CD4-positive, alpha-beta T cell (primary cell): ENCODE data around the gene FMN1. TPM values are rescaled to one million over a fixed set of nuclear protein-coding genes. Genes with fewer than 3 reads are reported as not detected.

Experiments used
- ATAC-seq: fragments of 200-7000 bp; cut with Tn5 transposase; one replicate; pipeline ENCODE4 v1.10.0; 2022; ENCODE audit warnings: mild to moderate bottlenecking; ENCODE audit not compliant: poor library complexity
- CTCF ChIA-PET: fragments of 350-600 bp; sonication (Branson Sonifier 250); formaldehyde crosslinking; loops from one replicate; lab custom pipeline; 2021; ENCODE audit warnings: antibody characterized with exemption, inconsistent platforms; lab: Charles Lee
- POLR2A ChIA-PET: fragments of 350-600 bp; sonication (Branson Sonifier 250); formaldehyde crosslinking; loops from one replicate; lab custom pipeline; 2021; ENCODE audit warnings: antibody characterized with exemption, inconsistent platforms; lab: Charles Lee
- DNase-seq, 14 experiments: peaks; one replicate each; pipeline ENCODE4 v3.0.0-alpha.2; 2013 to 2020; ENCODE audit warnings: mixed read lengths in 2 of 14
- H3K27ac ChIP-seq, 2 donors: one replicate each; pipeline versions ENCODE4 v1.5.1 to v1.7.0; 2013; ENCODE audit warnings: low read length in 2 of 2, low read depth in 1 of 2, mild to moderate bottlenecking in 1 of 2
- H3K27me3 ChIP-seq, 2 experiments: 1 replicate in 1 of 2; 2 replicates in 1 of 2; pipeline versions ENCODE4 v1.6.1 to v1.7.0; 2013; ENCODE audit warnings: low read length in 2 of 2, control low read depth in 1 of 2, mild to moderate bottlenecking in 1 of 2, moderate library complexity in 1 of 2; ENCODE audit not compliant: insufficient read depth in 2 of 2, control insufficient read depth in 1 of 2
- H3K36me3 ChIP-seq: one replicate; pipeline ENCODE4 v1.6.1; 2013; ENCODE audit warnings: low read length, control low read depth; ENCODE audit not compliant: insufficient read depth
- H3K4me1 ChIP-seq: one replicate; pipeline ENCODE4 v1.6.1; 2013; ENCODE audit warnings: low read length, control low read depth; ENCODE audit not compliant: insufficient read depth
- H3K4me3 ChIP-seq: one replicate; pipeline ENCODE4 v1.5.1; 2013; ENCODE audit warnings: mild to moderate bottlenecking, low read length, moderate library complexity
- H3K9me3 ChIP-seq, 2 experiments: 1 replicate in 1 of 2; 2 replicates in 1 of 2; pipeline versions ENCODE4 v1.6.1 to v1.7.0; 2013; ENCODE audit warnings: low read length in 2 of 2, mild to moderate bottlenecking in 2 of 2, control low read depth in 1 of 2, moderate library complexity in 1 of 2; ENCODE audit not compliant: control insufficient read depth in 1 of 2, insufficient read depth in 1 of 2
- H3K27ac Mint-ChIP-seq: one replicate; pipeline ENCODE4 v1.8.0; 2020; ENCODE audit warnings: mixed read lengths
- H3K27me3 Mint-ChIP-seq: one replicate; pipeline ENCODE4 v1.8.0; 2021; ENCODE audit warnings: mixed read lengths
- H3K36me3 Mint-ChIP-seq: one replicate; pipeline ENCODE4 v1.8.0; 2021; ENCODE audit warnings: low read depth, mixed read lengths
- H3K4me1 Mint-ChIP-seq: one replicate; pipeline ENCODE4 v1.8.0; 2021; ENCODE audit warnings: low read depth, mixed read lengths
- H3K4me3 Mint-ChIP-seq: one replicate; pipeline ENCODE4 v1.8.0; 2020; ENCODE audit warnings: mild to moderate bottlenecking, mixed read lengths
- H3K9me3 Mint-ChIP-seq: one replicate; pipeline ENCODE4 v1.8.0; 2020; ENCODE audit warnings: mixed read lengths
- CTCF ChIP-seq: fragments of 200-600 bp; IDR thresholded peaks from one replicate; pipeline ENCODE4 v1.8.0; 2022; ENCODE audit warnings: antibody characterized with exemption, mild to moderate bottlenecking
- intact Hi-C, 2 experiments: fragments of 100-400 bp; cut with DNase I in 1 of 2; cut with micrococcal nuclease in 1 of 2; formaldehyde crosslinking; loops; one replicate each; pipeline versions ENCODE4 v1.15.1 to v1.9.0; 2023 to 2025; cut with DNase I, micrococcal nuclease
- total RNA-seq, 174 experiments: library from RNA in 2 of 174; stranded (reverse) in 2 of 174; gene quantifications; one replicate each; pipeline ENCODE4 v1.2.3 and lab custom pipeline; 2021 to 2026

The FMN1 gene
- total RNA-seq, 2 experiments from 2014 or later: 0.39 to 0.55 TPM

- ChIA-PET CTCF (no interaction called here), POLR2A (no interaction called here)
- Histone ChIP-seq H3K9me3 (no peaks in the 10 kb centered on the region), H3K4me1 (no peaks in the 10 kb centered on the region), H3K27me3 (no peaks in the 10 kb centered on the region), H3K27ac (no peak overlapping the region), H3K4me3 (no peak overlapping the region), H3K36me3 (no peaks in the 10 kb centered on the region)
- intact Hi-C loops: no loop called here
- Mint-ChIP-seq H3K4me1 (no peaks in the 10 kb centered on the region), H3K9me3 (no peaks in the 10 kb centered on the region), H3K4me3 (no peak overlapping the region), H3K36me3 (no peaks in the 10 kb centered on the region), H3K27ac (no peak overlapping the region), H3K27me3 (peaks cover 6% of the 10 kb centered on the region)
- ATAC-seq (no peak), DNase-seq (no peak)
- no peak for TF ChIP-seq CTCF
Observed at GRCh38 chr15:32918547-32918946, 276.0 kb downstream of the FMN1 start.

GRCh38 chr15:32910839-32911238, 283.7 kb downstream of the FMN1 start:
- ATAC-seq: no peak
- H3K4me1 Mint-ChIP-seq: no peaks in the 10 kb centered on the region
- intact Hi-C loops: no loop called here

GRCh38 chr15:32909431-32909830, 285.1 kb downstream of the FMN1 start:
- Histone ChIP-seq H3K9me3 (no peaks in the 10 kb centered on the region), H3K27me3 (no peaks in the 10 kb centered on the region), H3K27ac (no peak overlapping the region), H3K36me3 (no peaks in the 10 kb centered on the region), H3K4me1 (no peaks in the 10 kb centered on the region), H3K4me3 (no peak overlapping the region)
- H3K9me3 Mint-ChIP-seq: no peaks in the 10 kb centered on the region
- no peak for TF ChIP-seq CTCF
- intact Hi-C loops: no loop called here
- peaks cover 5% of the 10 kb centered on the region for H3K27me3 Mint-ChIP-seq
- H3K4me1 Mint-ChIP-seq: no peaks in the 10 kb centered on the region
- DNase-seq (no peak), ATAC-seq (no peak)
- H3K27ac Mint-ChIP-seq: no peak overlapping the region
- CTCF ChIA-PET: no interaction called here
- POLR2A ChIA-PET: no interaction called here
- H3K36me3 Mint-ChIP-seq: no peaks in the 10 kb centered on the region
- H3K4me3 Mint-ChIP-seq: no peak overlapping the region

More at GRCh38 chr15:32910839-32911238, 283.7 kb downstream of the FMN1 start:
- ChIA-PET CTCF (no interaction called here), POLR2A (no interaction called here)
- Mint-ChIP-seq H3K4me3 (no peak overlapping the region), H3K9me3 (no peaks in the 10 kb centered on the region), H3K27me3 (peaks cover 5% of the 10 kb centered on the region), H3K27ac (no peak overlapping the region), H3K36me3 (no peaks in the 10 kb centered on the region)
- no peak for DNase-seq
- H3K9me3 ChIP-seq: no peaks in the 10 kb centered on the region
- H3K4me3 ChIP-seq: no peak overlapping the region
- no peaks in the 10 kb centered on the region for H3K27me3 ChIP-seq
- no peaks in the 10 kb centered on the region for H3K36me3 ChIP-seq
- TF ChIP-seq CTCF: no peak
- H3K4me1 ChIP-seq: no peaks in the 10 kb centered on the region
- no peak overlapping the region for H3K27ac ChIP-seq
